GM19025 (cell line): ENCODE measurements around the gene MRGPRD.

Source experiments
- ATAC-seq: cut with Tn5 transposase; IDR thresholded peaks from one replicate; pipeline ENCODE4 v1.9.1; 2021; ENCODE audit warnings: mild to moderate bottlenecking, low read depth, moderate library complexity; ENCODE audit not compliant: unreplicated experiment

The MRGPRD gene

DNA sequence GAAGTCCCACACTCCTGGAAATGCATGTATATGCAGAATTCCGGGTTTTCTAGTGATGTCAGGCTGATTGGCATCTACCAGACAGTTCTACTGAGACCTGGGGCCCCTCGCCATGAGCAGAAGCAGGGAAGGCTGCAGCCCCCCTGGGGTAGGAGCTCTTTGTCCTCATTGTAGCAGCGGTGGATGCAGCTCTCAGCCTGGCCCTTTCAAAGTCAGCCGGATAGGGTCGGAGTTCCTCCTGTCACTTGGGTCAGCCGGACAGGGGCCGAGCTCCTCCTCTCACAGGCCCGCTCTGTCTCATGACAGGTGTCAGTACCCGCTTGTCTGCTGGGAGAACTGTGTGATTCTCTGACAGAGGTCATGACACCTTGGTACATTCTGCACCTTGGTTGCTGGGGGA lies 30.0 kb downstream of the MRGPRD start:
- ATAC-seq = no peak

DNA sequence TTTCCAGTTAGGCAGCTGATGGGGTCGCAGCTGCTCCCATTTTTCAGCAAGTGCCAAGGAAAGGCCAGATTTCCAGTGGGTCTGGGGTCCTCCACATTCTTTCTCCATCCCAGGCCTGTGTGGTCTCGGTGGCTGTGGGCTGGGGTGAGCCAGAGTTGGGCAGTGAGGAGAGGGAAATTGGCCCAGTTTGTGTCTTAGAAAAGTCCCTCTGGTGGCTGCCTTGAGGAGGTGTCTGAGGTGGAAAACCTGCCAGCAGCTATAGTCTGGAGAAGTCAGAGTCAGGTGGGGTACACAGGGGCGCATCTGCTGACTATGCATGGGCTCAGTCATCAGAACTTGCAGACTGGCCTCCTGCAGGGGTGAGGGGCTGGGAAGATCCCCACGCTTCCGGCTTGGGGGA lies 30.5 kb downstream of the MRGPRD start:
- ATAC-seq = no peak

DNA sequence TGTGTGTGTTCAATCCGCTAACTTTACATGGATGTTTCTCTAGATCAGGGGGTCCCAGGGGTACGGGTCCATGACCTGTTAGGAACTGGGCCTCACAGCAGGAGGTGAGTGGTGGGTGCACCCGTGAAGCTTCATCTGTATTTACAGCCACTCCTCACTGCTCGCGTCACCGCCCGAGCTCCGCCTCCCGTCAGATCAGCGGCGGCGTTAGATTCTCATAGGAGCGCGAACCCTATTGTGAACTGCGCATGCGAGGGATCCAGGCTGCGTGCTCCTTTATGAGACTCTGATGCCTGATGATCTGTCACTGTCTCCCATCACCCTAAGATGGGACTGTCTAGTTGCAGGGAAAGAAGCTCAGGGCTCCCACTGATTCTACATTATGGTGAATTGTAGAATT lies 31.9 kb downstream of the MRGPRD start:
- no peak for ATAC-seq

DNA sequence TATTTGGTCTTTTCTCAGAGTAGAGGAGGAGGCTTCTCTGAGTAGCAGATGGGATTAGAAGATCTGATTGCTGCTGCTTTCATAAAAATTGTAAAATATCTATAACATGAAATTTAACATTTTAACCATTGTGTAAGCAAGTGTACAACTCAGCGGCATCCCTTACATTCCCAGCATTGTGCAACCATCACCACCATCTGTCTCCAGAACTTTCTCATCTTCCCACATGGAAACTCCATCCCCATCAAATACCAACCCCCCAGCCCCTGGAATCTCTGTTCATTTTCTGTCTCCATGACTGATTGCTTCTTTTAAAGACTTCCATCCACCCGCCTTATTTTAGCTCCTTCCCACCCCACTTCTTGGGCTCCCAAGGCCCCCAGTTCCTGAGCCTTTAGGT lies 32.3 kb downstream of the MRGPRD start:
- no peak for ATAC-seq

DNA sequence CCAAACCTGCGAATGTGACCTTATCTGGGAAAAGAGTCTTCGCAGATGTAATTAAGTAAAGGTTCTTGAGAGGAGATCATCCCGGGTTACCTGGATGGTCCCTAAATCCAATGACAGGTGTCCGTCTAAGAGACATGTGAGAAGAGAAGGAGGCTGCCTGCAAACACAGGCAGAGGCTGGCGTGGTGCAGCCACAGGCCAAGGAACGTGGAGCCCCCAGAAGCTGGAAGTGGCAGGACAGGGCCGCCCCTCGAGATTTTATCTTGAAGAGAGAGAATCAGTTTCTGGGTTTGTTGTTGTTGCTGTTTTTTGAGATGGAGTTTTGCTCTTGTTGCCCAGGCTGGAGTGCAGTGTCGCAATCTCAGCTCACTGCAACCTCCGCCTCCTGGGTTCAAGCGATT lies 33.6 kb downstream of the MRGPRD start:
- ATAC-seq = no peak

DNA sequence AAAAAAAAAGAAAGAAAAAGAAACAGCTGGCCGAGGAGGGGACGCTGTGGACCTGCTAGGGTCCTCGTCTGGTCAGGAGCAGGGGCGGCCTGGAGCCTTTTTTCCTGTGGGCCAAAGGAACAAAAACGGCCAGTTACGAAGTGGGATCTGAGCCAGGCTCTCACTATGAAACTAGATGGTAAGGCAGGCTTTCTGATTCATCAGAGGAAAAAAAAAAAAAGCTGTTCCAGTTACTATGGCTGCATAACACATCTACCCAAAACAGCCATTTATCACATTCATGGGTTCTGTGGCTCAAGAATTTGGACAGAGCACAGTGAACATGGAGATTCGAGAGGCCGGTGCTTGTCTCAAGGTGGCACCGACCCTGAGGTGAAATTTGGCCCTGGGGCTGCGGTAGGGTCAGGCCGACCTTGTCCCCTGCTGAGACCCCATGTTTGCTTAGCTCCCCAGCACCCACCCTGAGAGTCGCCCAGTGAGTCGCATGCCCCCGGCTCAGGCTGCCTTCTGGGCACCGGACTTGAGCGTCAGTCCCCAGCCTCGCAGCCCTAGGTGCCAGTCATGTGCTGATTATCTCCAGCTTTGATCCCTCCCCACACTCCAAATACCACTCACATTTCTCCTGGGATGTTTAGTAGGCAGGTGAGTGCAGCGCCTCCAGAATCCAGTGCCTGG lies 34.2 kb downstream of the MRGPRD start:
- no peak for ATAC-seq

DNA sequence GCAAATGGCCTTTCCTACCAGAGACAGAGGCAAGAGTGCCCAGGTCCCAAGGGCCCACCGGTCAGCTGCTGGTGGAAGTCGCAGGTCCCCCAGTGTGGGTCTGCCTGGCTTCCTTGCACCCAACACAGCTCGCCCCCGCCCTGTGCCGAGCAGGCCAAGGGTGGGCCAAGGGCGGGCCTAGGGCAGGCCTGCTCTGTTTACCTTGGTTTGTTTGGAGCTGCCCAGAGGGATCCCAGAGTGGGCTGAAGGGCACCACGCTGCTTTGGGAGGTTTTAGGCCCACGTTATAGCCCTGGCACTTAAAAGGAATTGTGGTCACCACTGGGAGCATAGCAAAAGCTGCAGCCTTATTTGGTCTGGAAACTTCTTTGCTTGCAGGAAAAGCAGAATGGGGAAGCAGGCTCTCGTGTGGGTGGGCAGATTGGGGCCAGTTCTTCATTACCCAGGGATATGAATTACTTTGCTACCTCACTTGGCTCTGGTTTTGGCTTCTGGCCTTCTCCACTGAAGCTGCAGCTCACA lies 38.0 kb downstream of the MRGPRD start:
- no peak for ATAC-seq

DNA sequence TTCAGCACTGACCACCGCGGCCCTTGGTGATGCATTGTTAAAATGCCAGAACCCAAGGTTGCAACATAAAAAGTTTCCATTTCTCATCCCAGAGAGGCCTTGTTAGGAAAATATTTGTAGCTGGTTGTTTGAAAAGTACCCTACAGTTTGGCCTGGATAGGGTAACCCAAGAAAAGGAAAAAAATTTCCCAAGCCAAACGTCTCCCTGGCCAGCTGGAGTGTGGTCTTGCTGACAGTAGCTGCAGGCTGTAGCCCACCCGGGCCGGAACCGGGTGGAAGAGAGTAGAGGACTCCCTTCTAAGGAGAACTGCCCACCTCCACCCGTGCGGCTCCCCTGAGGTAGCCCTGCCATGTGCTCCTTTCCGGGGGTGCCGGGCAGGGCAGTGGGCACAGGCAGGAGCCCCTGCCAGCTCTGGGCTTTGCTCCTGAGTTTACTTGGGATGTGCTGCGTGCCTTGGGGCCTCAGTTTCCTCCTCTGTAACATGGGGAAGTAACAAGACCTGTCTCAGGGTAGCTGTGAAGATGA lies 38.6 kb downstream of the MRGPRD start:
- ATAC-seq = no peak

DNA sequence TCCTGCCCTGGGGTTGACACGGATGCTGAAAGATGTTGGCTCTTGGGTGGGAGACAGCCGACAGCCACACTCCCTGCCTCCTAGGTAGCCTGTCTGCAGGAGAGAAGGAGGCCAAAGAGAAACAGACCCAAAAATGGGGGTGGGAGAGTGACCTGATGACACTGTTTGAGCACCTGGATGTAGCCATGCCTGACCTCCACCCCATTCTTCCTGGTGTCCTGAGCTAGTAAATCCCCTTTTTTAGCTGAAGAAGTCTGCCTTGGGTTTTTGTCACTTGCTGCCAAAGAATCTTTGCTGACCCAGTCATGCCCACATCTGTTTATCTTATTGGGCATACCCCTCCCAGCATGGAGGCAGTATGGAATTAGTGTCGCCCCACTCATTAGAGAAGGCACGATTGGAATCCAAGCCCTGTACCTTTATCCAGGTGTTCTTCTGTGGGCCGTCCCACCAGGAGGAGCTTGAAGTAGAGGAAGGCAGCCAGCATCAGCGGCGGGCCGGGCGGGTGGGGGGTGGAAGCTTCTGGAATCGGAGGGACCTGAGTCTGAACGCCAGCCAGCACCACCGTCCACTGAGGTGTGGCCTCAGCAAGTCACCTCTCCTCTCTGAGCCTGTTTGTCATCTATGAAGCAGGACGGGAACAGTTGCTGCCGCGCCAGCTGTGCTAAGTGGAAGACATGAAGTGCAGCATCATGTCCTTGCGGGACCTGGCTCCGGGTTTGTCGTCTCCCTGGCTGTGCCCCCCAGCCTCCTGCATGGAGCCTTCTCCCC lies 39.3 kb downstream of the MRGPRD start:
- ATAC-seq = no peak

DNA sequence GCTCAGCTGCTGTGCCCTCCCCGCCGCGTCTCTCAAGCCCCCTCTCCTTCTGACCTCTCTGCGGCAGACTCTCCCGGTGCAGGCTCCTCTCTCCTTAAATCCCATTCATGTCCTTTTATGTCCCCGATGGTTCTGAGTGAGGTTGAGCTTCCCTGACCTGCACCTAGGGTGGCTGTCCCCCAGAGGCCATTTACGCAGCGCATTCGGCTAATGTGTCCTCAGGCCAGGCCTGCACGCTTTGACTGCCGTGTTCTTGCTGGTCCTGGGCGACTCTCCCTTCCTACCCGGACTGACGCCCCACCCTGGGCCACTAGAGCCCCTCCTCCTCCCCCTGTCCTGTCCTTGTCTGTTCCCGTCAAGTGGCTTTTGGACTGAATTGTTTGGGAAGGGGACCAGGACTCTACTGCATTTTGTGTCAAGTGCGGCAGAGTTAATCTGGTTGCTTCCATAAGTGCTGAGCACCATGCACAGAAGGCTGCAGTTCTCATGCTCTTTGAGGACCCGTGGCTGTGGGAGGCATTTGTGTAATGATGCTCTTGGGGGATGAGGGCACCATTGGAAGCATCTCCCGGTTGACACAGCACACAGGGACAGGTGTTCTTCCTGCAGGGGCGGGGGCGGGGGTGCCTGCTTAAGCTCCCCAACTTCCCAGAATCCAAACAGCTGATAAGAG lies 40.0 kb downstream of the MRGPRD start:
- ATAC-seq = no peak

DNA sequence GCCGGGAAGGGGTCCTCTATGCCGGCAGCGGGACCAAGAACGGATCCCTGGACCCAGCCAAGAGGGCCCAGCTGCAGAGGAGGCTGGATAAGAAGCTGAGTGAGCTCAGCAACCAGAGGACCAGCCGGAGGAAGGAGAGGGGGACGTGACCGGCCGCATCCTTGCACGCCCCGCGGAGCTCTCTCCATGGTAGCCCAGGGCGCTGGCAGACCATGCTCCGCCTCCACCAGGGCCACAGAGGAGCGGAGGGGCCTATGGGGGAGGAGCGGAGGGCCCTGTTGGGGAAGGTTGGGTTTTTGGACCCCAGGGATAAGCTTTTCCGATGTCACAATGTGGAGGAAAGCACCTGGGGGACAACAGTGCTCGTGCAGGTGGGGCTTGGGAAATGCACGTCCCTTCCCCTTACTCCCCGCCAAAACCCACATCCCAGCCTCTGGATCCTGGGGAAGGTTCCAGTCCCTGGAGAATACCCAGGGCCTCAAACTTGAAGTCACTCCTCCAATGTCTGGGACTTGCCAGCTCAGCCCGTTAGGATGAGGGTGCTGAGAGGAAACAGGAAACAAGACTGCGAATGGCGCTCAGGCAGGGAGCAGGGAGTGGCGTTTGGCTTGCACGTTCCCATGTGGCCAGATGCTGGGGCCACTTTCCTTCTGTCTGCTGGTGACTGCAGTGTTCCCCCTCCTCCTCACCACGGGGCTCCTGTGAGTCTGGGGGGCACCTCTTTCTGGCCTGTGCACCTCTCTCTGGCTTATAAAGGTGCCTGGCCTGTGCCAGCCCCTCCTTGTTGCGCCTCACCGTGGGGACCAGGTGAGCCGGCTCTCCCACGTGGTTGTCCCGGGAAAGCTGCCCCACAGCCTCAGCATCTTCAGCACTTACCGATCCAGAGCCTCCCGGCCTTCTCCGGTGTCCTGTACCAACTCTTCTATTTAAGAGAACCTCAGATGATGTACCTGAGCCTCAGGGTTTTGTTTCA lies 40.9 kb downstream of the MRGPRD start:
- no peak for ATAC-seq

DNA sequence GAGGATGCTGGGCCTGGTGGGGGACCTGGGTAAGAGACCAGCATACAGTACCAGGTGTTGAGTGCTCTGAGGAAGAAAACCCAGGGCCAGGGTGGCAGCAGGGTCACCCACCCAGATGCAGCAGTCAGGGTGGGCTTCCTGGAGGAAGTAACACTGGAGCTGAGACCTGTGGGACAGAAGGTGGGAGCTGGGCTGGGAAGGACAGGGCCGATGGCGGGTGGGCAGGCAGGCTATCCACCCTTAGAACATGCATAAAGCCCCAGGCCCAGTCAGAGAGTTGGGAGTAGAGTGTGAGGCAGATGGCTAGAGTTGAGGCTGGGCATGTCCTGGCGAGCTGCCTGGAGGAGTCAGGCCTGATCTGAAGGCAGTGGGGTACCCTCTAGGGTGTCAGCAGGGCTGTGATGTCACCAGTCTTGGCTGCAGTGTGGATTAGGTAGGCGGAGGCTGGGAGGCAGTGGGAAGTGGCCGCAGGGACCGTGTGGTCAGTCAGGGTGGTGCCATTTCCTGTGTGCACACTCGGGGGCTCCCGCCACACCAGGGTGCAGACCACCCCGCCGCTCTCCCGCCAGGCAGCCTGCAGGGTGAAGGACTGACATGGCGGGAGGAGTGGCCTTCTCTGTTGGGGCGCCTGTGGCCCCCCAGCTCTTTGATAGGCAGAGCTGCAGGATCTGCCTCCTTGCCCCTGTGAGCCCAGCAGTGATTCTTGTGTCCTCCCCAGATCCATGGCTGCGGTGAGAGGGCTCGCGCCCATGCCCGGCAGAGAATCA lies 41.8 kb downstream of the MRGPRD start:
- ATAC-seq = no peak

DNA sequence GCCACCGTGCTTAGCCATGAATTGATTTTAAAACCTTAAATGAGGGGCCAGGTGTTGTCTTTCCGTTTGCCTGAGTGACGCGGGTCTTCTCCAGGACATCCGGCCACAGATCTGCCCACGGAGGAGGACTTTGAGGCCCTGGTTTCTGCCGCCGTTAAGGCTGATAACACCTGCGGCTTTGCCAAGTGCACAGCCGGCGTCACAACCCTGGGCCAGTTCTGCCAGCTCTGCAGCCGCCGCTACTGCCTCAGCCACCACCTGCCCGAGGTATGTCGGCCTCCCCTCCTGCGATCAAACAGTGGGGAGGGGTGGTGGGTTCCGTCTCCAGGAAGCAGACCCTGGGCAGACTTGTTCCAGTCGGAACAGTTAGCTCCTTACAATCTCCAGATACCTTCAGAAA lies 42.7 kb downstream of the MRGPRD start:
- ATAC-seq = no peak

DNA sequence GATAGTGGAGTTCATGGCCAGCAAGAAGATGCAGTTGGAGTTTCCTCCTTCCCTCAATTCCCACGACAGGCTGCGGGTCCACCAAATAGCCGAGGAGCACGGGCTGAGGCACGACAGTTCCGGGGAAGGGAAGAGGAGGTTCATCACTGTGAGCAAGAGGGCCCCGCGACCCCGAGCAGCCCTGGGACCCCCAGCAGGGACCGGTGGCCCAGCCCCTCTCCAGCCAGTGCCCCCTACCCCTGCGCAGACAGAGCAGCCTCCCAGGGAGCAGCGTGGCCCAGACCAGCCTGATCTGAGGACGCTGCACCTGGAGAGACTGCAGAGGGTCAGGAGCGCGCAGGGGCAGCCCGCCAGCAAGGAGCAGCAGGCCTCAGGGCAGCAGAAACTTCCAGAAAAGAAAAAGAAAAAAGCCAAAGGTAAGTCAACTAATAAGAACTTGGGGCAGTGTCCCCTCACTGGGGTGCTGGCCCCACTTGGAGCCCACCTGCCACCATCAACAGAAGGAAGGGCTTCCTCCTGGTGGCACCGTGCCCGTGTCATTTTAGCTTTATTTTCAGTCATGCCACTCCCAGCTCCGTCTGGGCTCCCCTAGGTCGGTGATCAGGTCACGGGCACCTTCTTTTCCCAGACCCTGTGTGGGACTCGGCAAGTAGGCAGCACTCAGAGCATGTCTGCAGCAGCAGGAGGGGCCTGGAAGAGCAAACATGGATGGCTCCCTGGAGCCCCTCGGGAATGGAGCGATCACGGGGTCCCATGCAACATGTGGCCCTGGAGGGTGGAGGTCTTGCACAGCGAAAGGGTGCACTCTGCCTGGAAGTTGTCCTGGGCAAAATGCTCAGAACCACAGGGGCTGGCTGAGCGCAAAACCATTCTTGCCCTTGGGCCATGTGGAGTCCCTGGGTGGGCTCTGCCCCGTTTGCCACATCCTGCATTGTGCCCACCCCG lies 43.8 kb downstream of the MRGPRD start:
- ATAC-seq = no peak

DNA sequence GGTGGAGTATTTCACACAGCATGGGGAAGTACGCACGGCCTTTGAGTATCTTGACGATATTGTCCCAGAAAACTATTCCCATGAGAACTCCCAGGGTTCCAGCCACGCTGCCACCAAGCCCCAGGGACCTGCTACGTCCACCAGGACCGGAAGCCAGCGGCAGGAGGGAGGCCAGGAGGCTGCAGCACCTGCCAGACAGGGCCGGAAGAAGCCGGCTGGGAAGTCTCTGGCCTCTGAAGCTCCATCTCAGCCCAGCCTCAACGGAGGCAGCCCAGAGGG lies 44.5 kb downstream of the MRGPRD start:
- ATAC-seq = no peak

DNA sequence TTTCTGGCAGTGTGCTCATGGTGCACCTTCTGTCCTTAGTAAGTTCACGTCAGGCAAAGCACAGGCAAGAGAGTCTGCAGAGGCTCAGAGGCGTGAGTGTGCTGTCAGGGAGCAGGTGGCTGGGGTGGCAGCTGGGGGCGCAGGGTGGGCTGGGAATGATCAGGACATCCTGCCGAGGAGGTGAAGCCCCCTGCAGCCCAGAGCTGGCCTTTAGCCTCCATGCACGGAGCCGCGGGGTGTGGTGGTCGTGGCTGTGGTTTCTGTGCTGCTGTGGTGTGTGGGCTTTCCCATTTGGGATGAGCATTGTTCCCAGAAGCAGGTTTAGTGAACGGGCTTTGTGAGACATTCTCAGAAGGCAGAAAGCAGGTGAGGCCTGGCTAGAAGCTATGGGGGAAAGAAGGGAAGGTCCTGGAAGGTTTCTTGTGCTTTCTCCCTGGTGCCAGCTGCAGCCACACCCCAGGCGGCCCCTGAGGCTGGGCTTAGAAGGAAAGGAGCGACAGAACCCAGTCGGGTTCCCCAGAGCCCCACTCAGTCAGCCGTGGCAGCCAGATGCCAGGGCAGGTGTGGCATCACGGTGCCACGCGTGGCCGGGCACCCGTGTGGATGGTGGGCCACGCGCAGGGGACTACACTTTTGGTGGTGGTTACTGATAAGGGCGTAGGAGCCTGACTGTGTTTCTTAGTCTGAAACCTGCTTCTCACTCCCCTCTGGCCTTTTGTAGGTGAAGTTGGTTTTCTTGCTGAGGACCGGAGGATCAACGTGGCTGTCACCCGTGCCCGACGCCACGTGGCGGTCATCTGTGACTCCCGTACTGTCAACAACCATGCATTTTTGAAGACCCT lies 45.0 kb downstream of the MRGPRD start:
- ATAC-seq = no peak

DNA sequence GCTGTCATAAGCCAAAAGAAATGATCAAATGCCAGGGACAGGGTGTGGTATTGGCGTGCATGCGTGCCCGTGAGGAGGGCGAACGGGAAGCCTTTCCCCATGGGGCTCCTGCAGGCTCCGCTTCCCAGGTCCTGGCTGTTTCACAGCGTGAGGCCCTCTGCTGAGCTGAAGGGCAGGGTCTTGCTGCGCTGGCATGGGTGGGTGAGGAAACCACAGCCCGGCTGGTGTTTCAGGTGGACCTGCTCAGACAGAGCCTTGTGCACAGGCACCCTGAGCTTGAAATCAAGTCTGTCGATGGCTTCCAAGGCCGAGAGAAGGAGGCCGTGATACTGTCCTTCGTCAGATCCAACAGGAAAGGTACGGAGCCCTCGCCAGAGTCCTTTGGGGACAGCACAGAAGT lies 45.7 kb downstream of the MRGPRD start:
- ATAC-seq = no peak

DNA sequence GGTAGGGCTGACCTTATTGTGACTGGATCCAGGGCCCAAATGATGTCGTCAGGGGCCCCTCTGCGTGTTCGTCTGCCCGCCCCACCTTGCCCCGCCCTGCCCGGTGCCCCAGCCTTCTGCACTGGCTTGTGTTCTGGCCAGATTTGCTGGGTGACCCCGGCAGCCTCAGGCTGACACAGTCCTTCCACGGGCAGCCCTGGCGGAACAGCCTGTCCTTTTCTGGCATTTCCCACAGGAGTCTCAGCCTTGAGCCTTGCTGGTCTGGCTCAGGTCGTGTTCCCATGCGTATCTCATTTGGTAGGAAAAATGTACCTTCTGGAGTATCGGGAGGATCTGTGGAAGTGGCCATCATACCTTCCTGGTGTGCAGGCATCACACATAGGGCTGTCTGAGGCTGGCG lies 46.1 kb downstream of the MRGPRD start:
- no peak for ATAC-seq
